Mucosa of rectum (tissue), 2 donors: ENCODE data around the gene EIF4G3.
"Not testable (repeated sequence)": the region's sequence is repeated elsewhere in the genome, so short reads cannot be mapped to it uniquely, and the experiment has no call there.

Experiments
- H3K27ac ChIP-seq, 2 donors: one replicate each; pipeline ENCODE4 v1.7.0; 2013; ENCODE audit warnings: inconsistent platforms in 2 of 2, low read depth in 2 of 2, low read length in 2 of 2
- H3K27me3 ChIP-seq, 2 donors: one replicate each; pipeline ENCODE4 v1.7.0; 2013; ENCODE audit warnings: low read length in 2 of 2; ENCODE audit not compliant: control insufficient read depth in 2 of 2, insufficient read depth in 2 of 2
- H3K36me3 ChIP-seq, 2 donors: one replicate each; pipeline ENCODE4 v1.7.0; 2013; ENCODE audit warnings: low read length in 2 of 2; ENCODE audit not compliant: control insufficient read depth in 2 of 2, insufficient read depth in 2 of 2
- H3K4me1 ChIP-seq, 2 donors: one replicate each; pipeline ENCODE4 v1.7.0; 2013; ENCODE audit warnings: low read length in 2 of 2, mild to moderate bottlenecking in 1 of 2; ENCODE audit not compliant: control insufficient read depth in 2 of 2, insufficient read depth in 2 of 2
- H3K4me3 ChIP-seq, 2 donors: one replicate each; pipeline ENCODE4 v1.7.0; 2013; ENCODE audit warnings: low read length in 2 of 2
- H3K9ac ChIP-seq, 2 donors: one replicate each; pipeline ENCODE4 v1.7.0; 2013; ENCODE audit warnings: low read length in 2 of 2, low read depth in 1 of 2, mild to moderate bottlenecking in 1 of 2
- H3K9me3 ChIP-seq, 2 donors: one replicate each; pipeline ENCODE4 v1.7.0; 2013; ENCODE audit warnings: low read length in 2 of 2; ENCODE audit not compliant: control insufficient read depth in 2 of 2
- donor health status: healthy.
- donor health status: Normal muscosa, but diverticular disease.

The EIF4G3 gene

DNA sequence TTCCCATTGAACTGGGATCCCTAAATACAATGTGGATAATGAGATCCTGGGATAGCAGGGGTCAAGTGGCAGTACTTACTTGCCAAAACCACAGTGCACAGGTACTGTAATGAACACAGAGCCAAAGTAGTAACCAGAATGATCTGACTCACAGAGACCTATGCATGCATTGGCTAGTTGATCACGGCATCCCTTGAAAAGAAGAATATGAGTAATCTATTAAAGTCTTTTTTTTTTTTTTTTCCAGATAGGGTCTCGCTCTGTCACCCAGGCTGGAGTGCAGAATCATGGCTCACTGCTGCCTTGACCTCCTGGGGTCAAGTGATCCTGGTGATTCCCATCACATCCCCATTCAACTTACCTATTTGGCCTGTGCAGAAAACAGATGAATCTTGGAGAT is 29.4 kb upstream of the EIF4G3 start:
- no peak overlapping the region for H3K4me3 ChIP-seq
- H3K4me1 ChIP-seq, result no peaks in the 10 kb centered on the region
- no peaks in the 10 kb centered on the region for H3K9me3 ChIP-seq
- H3K9ac ChIP-seq, result no peak overlapping the region
- H3K27ac ChIP-seq, result no peak overlapping the region
- H3K27me3 ChIP-seq, result no peaks in the 10 kb centered on the region
- H3K36me3 ChIP-seq, result no peaks in the 10 kb centered on the region

GRCh38 chr1:21205416-21205815 is 28.7 kb upstream of the EIF4G3 start:
- H3K4me1 ChIP-seq, result no peaks in the 10 kb centered on the region
- H3K27ac ChIP-seq, result no peak overlapping the region
- H3K4me3 ChIP-seq, result no peak overlapping the region
- H3K9me3 ChIP-seq, result no peaks in the 10 kb centered on the region
- H3K27me3 ChIP-seq, result no peaks in the 10 kb centered on the region
- no peaks in the 10 kb centered on the region for H3K36me3 ChIP-seq
- no peak overlapping the region for H3K9ac ChIP-seq

- Histone ChIP-seq H3K9me3 (no peaks in the 10 kb centered on the region), H3K27ac (no peak overlapping the region), H3K27me3 (no peaks in the 10 kb centered on the region), H3K4me1 (no peaks in the 10 kb centered on the region), H3K9ac (no peak overlapping the region), H3K36me3 (no peaks in the 10 kb centered on the region), H3K4me3 (no peak overlapping the region)
Observed at GRCh38 chr1:21201650-21202049, 25.0 kb upstream of the EIF4G3 start.

DNA sequence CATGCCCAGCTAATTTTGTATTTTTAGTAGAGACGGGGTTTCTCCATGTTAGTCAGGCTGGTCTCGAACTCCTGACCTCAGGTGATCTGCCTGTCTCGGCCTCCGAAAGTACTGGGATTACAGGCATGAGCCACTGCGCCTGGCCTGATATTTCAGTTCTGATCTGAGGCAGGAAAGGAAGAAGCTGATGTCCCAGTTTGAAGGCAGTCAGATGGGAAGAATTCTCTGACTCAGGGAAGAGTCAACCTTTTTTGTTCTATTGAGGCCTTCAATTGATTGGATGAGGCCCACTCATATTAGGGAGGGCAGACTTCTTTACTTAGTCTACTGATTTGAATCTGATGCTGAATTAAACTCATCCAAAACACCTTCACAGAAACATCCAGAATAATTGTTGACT is 24.5 kb upstream of the EIF4G3 start:
- H3K4me3 ChIP-seq, H3K27me3 ChIP-seq, H3K4me1 ChIP-seq, H3K27ac ChIP-seq, H3K9me3 ChIP-seq, H3K36me3 ChIP-seq, H3K9ac ChIP-seq: not testable (repeated sequence)

GRCh38 chr1:21200767-21201166 is 24.1 kb upstream of the EIF4G3 start:
- Histone ChIP-seq H3K4me3 (no peak overlapping the region), H3K27me3 (no peaks in the 10 kb centered on the region), H3K36me3 (no peaks in the 10 kb centered on the region), H3K9me3 (no peaks in the 10 kb centered on the region), H3K9ac (no peak overlapping the region), H3K27ac (no peak overlapping the region), H3K4me1 (no peaks in the 10 kb centered on the region)

GRCh38 chr1:21198929-21199328 is 22.2 kb upstream of the EIF4G3 start:
- no peaks in the 10 kb centered on the region for H3K27me3 ChIP-seq
- no peak overlapping the region for H3K27ac ChIP-seq
- no peak overlapping the region for H3K9ac ChIP-seq
- H3K4me3 ChIP-seq, result no peak overlapping the region
- no peaks in the 10 kb centered on the region for H3K36me3 ChIP-seq
- H3K4me1 ChIP-seq, result peaks cover 4 to 6% of the 10 kb centered on the region in 2 donors
- no peaks in the 10 kb centered on the region for H3K9me3 ChIP-seq

GRCh38 chr1:21192871-21193270 is 16.2 kb upstream of the EIF4G3 start:
- Histone ChIP-seq H3K36me3 (no peaks in the 10 kb centered on the region), H3K9ac (no peak overlapping the region), H3K9me3 (no peaks in the 10 kb centered on the region), H3K4me3 (no peak overlapping the region), H3K4me1 (peaks cover 11 to 27% of the 10 kb centered on the region in 2 donors), H3K27me3 (no peaks in the 10 kb centered on the region), H3K27ac (no peak overlapping the region)

DNA sequence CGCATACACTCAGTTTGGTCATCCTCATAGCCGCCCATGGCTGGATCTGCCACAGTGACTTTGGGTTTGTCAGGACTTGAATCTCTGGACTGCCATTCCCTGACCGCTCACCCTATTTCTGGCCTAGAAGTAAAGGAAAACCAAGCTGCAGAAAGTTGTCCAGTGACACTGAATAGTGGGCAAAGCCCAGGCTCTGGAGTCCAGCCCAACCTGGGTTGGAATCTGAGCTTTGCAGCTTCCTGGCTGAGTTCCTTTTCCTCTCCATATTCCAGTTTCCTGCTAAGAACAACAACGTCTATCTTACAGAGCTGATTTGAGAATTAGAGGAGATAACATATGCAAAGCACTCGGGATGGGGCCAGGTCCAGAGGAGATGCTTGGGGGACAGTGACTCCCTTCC is 15.6 kb upstream of the EIF4G3 start:
- H3K27ac ChIP-seq, result peak overlapping the region in 1 of 2 donors; percentile 56
- H3K36me3 ChIP-seq, result no peaks in the 10 kb centered on the region
- no peak overlapping the region for H3K4me3 ChIP-seq

DNA sequence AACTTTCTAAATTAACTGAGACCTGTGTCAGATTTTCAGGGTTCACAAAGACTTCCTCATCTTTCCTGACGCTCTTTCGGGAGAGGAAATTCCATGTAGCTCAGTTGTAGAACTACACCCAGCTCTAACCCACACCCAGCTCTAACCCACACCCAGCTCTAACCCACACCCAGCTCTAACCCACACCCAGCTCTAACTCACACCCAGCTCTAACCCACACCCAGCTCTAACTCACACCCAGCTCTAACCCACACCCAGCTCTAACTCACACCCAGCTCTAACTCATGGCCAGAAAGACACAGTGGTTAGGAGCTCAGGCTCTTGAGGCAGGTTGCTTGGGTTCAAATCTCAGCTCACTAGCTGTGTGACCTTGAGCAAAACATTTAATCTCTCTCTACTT is 14.1 kb upstream of the EIF4G3 start:
- not testable (repeated sequence) for H3K9ac ChIP-seq, H3K36me3 ChIP-seq, H3K27me3 ChIP-seq, H3K9me3 ChIP-seq
- H3K4me1 ChIP-seq, result peaks cover 11 to 27% of the 10 kb centered on the region in 2 donors
- peak overlapping the region in 1 of 2 donors; percentile 5 for H3K4me3 ChIP-seq
- H3K27ac ChIP-seq, result peak overlapping the region; percentile 85 to 86

More for the DNA sequence above, 15.6 kb upstream of the EIF4G3 start:
- H3K9ac ChIP-seq, result no peak overlapping the region
- peaks cover 11 to 27% of the 10 kb centered on the region in 2 donors for H3K4me1 ChIP-seq
- H3K27me3 ChIP-seq, result no peaks in the 10 kb centered on the region
- no peaks in the 10 kb centered on the region for H3K9me3 ChIP-seq

- Histone ChIP-seq H3K27me3 (no peaks in the 10 kb centered on the region), H3K36me3 (no peaks in the 10 kb centered on the region), H3K4me1 (peaks cover 9 to 23% of the 10 kb centered on the region in 2 donors), H3K4me3 (peak overlapping the region in 1 of 2 donors; percentile 5), H3K9ac (no peak overlapping the region), H3K9me3 (no peaks in the 10 kb centered on the region), H3K27ac (peak overlapping the region; percentile 85 to 86)
Observed at GRCh38 chr1:21189906-21190500, 13.3 kb upstream of the EIF4G3 start.

DNA sequence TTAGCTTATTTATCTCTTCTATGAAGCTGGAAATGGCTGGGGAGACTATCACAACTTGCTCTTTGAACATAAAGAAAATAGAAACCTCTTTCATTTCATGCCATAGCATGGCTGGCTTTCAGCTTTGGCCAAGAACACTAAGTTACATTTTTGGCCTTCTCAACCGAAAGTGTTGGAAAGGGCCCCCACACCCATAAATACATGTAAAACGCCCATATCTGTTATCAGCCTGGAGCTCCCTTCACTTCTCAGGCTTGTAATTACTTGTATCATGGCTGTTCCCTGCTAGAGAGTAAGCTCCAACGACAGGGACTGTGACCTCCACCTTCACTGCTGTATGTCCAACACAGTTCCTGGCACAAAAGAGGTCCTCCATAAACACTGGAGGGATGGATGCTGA is 12.7 kb upstream of the EIF4G3 start:
- Histone ChIP-seq H3K9me3 (no peaks in the 10 kb centered on the region), H3K9ac (no peak overlapping the region), H3K27ac (peak overlapping the region; percentile 22 to 86), H3K27me3 (no peaks in the 10 kb centered on the region), H3K4me3 (no peak overlapping the region), H3K4me1 (peaks cover 6 to 21% of the 10 kb centered on the region in 2 donors), H3K36me3 (no peaks in the 10 kb centered on the region)
